ENCODE results near the gene GPR141.

GRCh38 chr7:37660614-37661013, 23.0 kb upstream of the GPR141 start:
- no peak for TF ChIP-seq CTCF (IDR thresholded peaks at IDR 0.05; ENCODE audit: low read length)
- TF ChIP-seq EZH2 (optimal IDR thresholded peaks at IDR 0.05; ENCODE audit: low read depth, low read length): no peak
- no peak for TF ChIP-seq EZH2phosphoT487 (IDR thresholded peaks at IDR 0.05; ENCODE audit: low read length)

Data from MM.1S (cell line).